GM13977 (cell line): ENCODE results near the gene F8.

Source experiments
- DNase-seq: peaks from one replicate; pipeline ENCODE4 v3.0.0; 2012; ENCODE audit warnings: low spot score
- in situ Hi-C: fragments of 300-500 bp; cut with MboI; formaldehyde crosslinking; loops from one replicate; pipeline ENCODE4 v1.12.0; 2022; ENCODE audit warnings: low sequenced_read_pairs, low pct_unique_long_range_greater_than_20kb, mixed read lengths, inconsistent platforms; ENCODE audit not compliant: unreplicated experiment
- TF ChIP-seq, protein P1 (sequence below): IDR thresholded peaks from 2 replicates; pipeline ENCODE4 v1.5.1; 2012; ENCODE audit warnings: mild to moderate bottlenecking, control low read depth; ENCODE audit not compliant: insufficient read depth; ENCODE audit errors: extremely low read depth, missing control alignments

The F8 gene

DNA sequence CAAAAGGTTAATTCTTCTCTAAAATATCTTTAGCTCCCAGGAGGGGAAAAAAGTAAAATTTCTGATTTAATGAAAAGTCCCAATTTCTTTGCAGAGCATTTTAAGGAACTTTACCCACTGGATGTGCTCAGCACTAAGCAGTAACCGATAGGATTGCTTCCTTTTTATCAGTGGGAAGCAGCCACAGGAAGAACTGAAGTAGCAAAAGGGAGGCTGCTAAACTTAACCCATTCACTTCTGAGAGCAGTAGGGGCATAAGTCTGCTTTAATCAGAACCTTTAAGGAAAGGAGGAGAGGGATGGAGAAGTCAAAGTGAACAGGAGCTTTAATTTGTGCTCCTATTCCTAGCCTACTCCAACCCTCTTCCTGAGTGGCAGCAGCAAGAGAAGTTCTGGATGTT is at the start of gene F8:
Gene F8 (minus strand): TSS at position 139 of the 400 bp plus-strand sequence. CDS start 171 bp downstream, outside the sequence.
- TF ChIP-seq, protein P1, sequence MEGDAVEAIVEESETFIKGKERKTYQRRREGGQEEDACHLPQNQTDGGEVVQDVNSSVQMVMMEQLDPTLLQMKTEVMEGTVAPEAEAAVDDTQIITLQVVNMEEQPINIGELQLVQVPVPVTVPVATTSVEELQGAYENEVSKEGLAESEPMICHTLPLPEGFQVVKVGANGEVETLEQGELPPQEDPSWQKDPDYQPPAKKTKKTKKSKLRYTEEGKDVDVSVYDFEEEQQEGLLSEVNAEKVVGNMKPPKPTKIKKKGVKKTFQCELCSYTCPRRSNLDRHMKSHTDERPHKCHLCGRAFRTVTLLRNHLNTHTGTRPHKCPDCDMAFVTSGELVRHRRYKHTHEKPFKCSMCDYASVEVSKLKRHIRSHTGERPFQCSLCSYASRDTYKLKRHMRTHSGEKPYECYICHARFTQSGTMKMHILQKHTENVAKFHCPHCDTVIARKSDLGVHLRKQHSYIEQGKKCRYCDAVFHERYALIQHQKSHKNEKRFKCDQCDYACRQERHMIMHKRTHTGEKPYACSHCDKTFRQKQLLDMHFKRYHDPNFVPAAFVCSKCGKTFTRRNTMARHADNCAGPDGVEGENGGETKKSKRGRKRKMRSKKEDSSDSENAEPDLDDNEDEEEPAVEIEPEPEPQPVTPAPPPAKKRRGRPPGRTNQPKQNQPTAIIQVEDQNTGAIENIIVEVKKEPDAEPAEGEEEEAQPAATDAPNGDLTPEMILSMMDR, result no peak
- in situ Hi-C loops, result no loop called here
- no peak for DNase-seq

DNA sequence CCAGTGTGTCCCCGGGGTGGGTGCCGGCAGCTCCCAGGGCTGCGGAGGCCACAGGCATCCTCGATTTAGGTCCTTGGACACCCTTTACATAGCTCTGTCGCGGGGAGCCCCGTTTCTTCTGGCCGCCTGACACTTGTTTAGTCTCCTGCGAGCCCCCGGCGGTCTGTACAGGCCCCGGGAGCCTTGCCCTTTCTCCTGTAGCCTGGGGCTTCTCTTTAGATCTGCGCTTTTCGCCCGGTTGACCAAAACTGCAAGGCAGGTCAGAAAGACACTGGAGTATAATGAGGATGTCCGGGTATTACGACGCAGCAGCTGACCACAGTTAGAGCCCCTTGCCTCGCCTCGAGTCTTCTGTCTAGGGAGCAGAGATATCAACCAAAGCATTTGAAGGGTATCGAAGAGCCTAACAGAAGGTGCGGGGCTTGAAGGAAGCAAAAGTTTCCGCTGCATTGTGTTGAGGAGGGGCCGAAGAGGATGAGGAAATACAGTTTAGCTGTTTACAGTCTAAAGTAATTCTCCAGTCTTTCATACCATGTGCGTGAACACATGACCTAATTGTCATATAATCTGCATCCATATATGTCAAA is 49.3 kb upstream of the F8 start:
- DNase-seq, result no peak
- in situ Hi-C loops, result no loop called here
- TF ChIP-seq, protein P1, result no peak

DNA sequence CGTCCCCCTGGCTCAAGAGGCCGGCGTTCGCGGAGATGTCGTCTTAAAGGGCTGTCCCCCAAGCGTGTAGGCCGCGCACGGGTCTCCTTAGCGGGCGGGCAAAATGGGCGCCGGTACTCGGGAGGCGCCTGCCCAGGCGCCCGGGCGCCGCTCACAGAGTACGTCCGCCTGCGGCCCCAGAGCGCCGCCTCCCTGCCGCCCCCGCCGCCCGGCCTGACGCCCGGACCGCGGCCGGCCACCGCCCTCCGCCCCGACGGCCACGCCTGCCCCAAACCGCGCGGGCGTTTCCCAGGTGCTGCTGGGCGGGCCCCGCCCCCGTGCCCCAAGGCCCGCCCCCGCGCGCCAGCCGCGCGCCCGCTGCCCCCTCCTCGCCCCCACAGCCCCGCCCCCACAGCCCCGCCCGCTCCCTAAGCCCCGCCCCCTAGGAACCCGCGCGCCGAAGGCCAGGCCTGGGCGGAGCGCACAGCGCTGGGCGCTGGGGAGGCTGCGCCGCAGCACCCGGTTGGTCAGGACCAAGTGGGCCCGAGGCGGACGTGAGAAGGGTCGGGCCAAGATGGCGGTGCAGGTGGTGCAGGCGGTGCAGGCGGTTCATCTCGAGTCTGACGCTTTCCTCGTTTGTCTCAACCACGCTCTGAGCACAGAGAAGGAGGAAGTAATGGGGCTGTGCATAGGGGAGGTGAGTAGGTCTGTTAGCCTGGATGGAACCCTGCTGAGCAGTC is 48.6 kb upstream of the F8 start, which contains the start of the genes BRCC3, CMC4 and MTCP1:
Gene BRCC3 (plus strand): TSS at position 534 of the 719 bp plus-strand sequence. CDS start 20 bp downstream, at position 554.
Gene CMC4 (minus strand): TSS at position 162 of the 719 bp plus-strand sequence. CDS start 7,113 bp downstream, outside the sequence.
Gene MTCP1 (minus strand): TSS at position 162 of the 719 bp plus-strand sequence. CDS start 5,126 bp downstream, outside the sequence.
- peak; percentile 92 for DNase-seq
- TF ChIP-seq, protein P1, result no peak
- in situ Hi-C loops, result no loop called here

DNA sequence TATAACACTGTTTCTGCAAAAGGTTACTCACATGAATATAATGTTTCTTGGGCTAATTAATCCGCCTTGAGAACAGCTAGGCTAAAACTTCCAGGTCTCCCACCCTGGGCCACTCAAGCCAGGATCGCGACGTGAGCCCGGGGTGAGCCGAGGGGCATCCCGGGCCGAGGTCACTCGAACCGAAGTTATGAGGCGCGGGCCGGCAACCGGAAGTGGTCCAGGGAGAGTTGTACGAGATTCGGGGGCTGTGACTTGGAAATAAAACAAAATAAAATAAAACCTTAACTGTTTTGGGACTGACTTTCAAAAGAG is 48.1 kb upstream of the F8 start:
- no peak for DNase-seq
- TF ChIP-seq, protein P1, result no peak
- in situ Hi-C loops, result no loop called here

DNA sequence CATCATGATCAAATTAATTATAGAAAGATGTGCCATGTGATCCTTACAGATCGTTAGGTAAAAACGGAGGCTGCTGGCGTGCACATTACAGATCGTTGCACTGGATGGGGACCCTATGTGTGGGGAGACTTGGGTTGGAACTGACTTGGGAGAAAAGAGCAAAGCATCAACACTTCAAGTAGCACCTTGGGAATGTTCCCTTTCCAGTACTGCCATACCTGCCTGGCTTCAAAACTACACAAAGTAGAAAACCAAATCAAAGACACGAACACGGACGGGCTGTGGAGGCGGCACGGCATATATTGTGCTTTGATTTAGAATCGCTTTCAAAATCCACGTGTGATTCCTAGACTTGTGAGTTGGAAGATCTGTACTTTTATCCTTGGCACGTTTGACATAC is 47.5 kb upstream of the F8 start:
- TF ChIP-seq, protein P1, result no peak
- in situ Hi-C loops, result no loop called here

DNA sequence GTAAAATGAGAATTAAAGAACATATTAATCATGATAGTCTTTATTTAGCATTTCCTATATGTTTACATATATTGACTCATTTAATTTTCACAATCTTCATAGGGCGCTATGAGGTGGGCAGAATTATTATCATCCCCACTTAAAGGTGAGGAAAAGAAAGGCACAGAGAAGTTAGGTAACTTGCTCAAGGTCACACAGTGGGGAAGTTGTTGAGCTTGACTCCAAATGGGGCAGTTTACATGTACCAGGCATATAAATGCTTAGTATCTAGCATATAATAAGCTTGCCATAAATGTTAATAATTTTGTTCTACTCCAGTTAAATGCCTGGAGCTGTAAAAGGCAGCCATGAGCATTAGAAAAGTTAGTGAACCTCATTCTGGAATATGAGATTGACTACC is 46.9 kb upstream of the F8 start:
- TF ChIP-seq, protein P1, result no peak
- no peak for DNase-seq
- in situ Hi-C loops, result no loop called here

More for the DNA sequence above, 47.5 kb upstream of the F8 start:
- no peak for DNase-seq
